ENCODE results near the gene ADGRG1.

ADGRG1 gene

GRCh38 chr16:57606847-57607501, 21.5 kb upstream of the ADGRG1 start:
- peak; percentile 97 for DNase-seq
- Histone ChIP-seq H3K79me2 (ENCODE audit: control insufficient read depth, insufficient read depth, low read length, poor library complexity) (no peaks in the 10 kb centered on the region), H3K18ac (ENCODE audit: low read length) (no peak overlapping the region), H3K79me1 (ENCODE audit: low read length) (no peaks in the 10 kb centered on the region), H3K27ac (ENCODE audit: low read depth, low read length) (no peak overlapping the region), H3K9ac (ENCODE audit: low read length) (no peak overlapping the region), H3K14ac (ENCODE audit: low read length) (no peak overlapping the region), H2BK5ac (ENCODE audit: low read depth, low read length, poor library complexity) (no peak overlapping the region), H3K4ac (ENCODE audit: low read depth, low read length) (no peak overlapping the region), H2BK120ac (ENCODE audit: insufficient read depth, low read length, poor library complexity) (peak overlapping the region; percentile 30), H4K8ac (ENCODE audit: low read depth, low read length) (no peak overlapping the region), H3K4me2 (ENCODE audit: low read length) (no peak overlapping the region), H2BK12ac (ENCODE audit: low read length) (no peak overlapping the region), H3K9me3 (ENCODE audit: insufficient read depth, low read depth, low read length) (no peaks in the 10 kb centered on the region), H3K23ac (ENCODE audit: low read length) (no peak overlapping the region), H3K4me3 (ENCODE audit: low read depth, low read length) (no peak overlapping the region), H2AK5ac (ENCODE audit: low read length) (no peak overlapping the region), H3K36me3 (ENCODE audit: control insufficient read depth in 1 of 2, insufficient read depth in 2 of 2, low read length in 2 of 2) (no peaks in the 10 kb centered on the region), H4K12ac (ENCODE audit: low read depth, low read length) (no peak overlapping the region), H3K27me3 (ENCODE audit: insufficient read depth, low read length) (no peaks in the 10 kb centered on the region), H3K4me1 (ENCODE audit: control insufficient read depth in 1 of 2, insufficient read depth in 2 of 2, low read length in 2 of 2) (peaks cover 0 to 4% of the 10 kb centered on the region in 2 experiments), H2AFZ (ENCODE audit: insufficient read depth, low read length, poor library complexity) (no peak overlapping the region), H4K91ac (ENCODE audit: low read depth, low read length) (no peak overlapping the region)
- no CpG with 5 or more reads among the region's 11 CpGs for WGBS (ENCODE audit: extremely low coverage, insufficient coverage, insufficient read length)

- peak overlapping the region; percentile 52 for H4K91ac ChIP-seq (ENCODE audit: low read depth, low read length)
- no peaks in the 10 kb centered on the region for H3K79me1 ChIP-seq (ENCODE audit: low read length)
- H4K12ac ChIP-seq (ENCODE audit: low read depth, low read length): no peak overlapping the region
- H3K4me2 ChIP-seq (ENCODE audit: low read length): no peak overlapping the region
- H2AK5ac ChIP-seq (ENCODE audit: low read length): no peak overlapping the region
- H3K27ac ChIP-seq (ENCODE audit: low read depth, low read length): no peak overlapping the region
- no peaks in the 10 kb centered on the region for H3K9me3 ChIP-seq (ENCODE audit: insufficient read depth, low read depth, low read length)
- no peak overlapping the region for H3K9ac ChIP-seq (ENCODE audit: low read length)
- H2BK120ac ChIP-seq (ENCODE audit: insufficient read depth, low read length, poor library complexity): no peak overlapping the region
- H2AFZ ChIP-seq (ENCODE audit: insufficient read depth, low read length, poor library complexity): no peak overlapping the region
- H3K27me3 ChIP-seq (ENCODE audit: insufficient read depth, low read length): no peaks in the 10 kb centered on the region
- H3K36me3 ChIP-seq (ENCODE audit: control insufficient read depth in 1 of 2, insufficient read depth in 2 of 2, low read length in 2 of 2): no peaks in the 10 kb centered on the region
- H3K4ac ChIP-seq (ENCODE audit: low read depth, low read length): no peak overlapping the region
- no peak overlapping the region for H4K8ac ChIP-seq (ENCODE audit: low read depth, low read length)
- H3K18ac ChIP-seq (ENCODE audit: low read length): no peak overlapping the region
- peaks cover 0 to 4% of the 10 kb centered on the region in 2 experiments for H3K4me1 ChIP-seq (ENCODE audit: control insufficient read depth in 1 of 2, insufficient read depth in 2 of 2, low read length in 2 of 2)
- no peak overlapping the region for H2BK5ac ChIP-seq (ENCODE audit: low read depth, low read length, poor library complexity)
- no peak overlapping the region for H3K4me3 ChIP-seq (ENCODE audit: low read depth, low read length)
- no peak overlapping the region for H3K23ac ChIP-seq (ENCODE audit: low read length)
- DNase-seq: peak in 1 of 2 donors; percentile 14
- H2BK12ac ChIP-seq (ENCODE audit: low read length): no peak overlapping the region
- no peak overlapping the region for H3K14ac ChIP-seq (ENCODE audit: low read length)
- no CpG with 5 or more reads among the region's 10 CpGs for WGBS (ENCODE audit: extremely low coverage, insufficient coverage, insufficient read length)
- H3K79me2 ChIP-seq (ENCODE audit: control insufficient read depth, insufficient read depth, low read length, poor library complexity): no peaks in the 10 kb centered on the region
These were observed 20.6 kb upstream of the ADGRG1 start for GRCh38 chr16:57607676-57608461.

GRCh38 chr16:57608462-57609113, 19.8 kb upstream of the ADGRG1 start:
- WGBS (ENCODE audit: extremely low coverage, insufficient coverage, insufficient read length): no CpG with 5 or more reads among the region's 8 CpGs
- no peak overlapping the region for H3K27ac ChIP-seq (ENCODE audit: low read depth, low read length)
- H3K18ac ChIP-seq (ENCODE audit: low read length): no peak overlapping the region
- no peaks in the 10 kb centered on the region for H3K79me2 ChIP-seq (ENCODE audit: control insufficient read depth, insufficient read depth, low read length, poor library complexity)
- H3K9ac ChIP-seq (ENCODE audit: low read length): no peak overlapping the region
- H2AFZ ChIP-seq (ENCODE audit: insufficient read depth, low read length, poor library complexity): no peak overlapping the region
- H3K4me3 ChIP-seq (ENCODE audit: low read depth, low read length): no peak overlapping the region
- H2BK5ac ChIP-seq (ENCODE audit: low read depth, low read length, poor library complexity): no peak overlapping the region
- H2BK12ac ChIP-seq (ENCODE audit: low read length): peak overlapping the region; percentile 65
- no peak overlapping the region for H3K4me2 ChIP-seq (ENCODE audit: low read length)
- peak overlapping the region; percentile 39 for H4K91ac ChIP-seq (ENCODE audit: low read depth, low read length)
- no peak overlapping the region for H2AK5ac ChIP-seq (ENCODE audit: low read length)
- peaks cover 0 to 4% of the 10 kb centered on the region in 2 experiments for H3K4me1 ChIP-seq (ENCODE audit: control insufficient read depth in 1 of 2, insufficient read depth in 2 of 2, low read length in 2 of 2)
- H4K12ac ChIP-seq (ENCODE audit: low read depth, low read length): no peak overlapping the region
- H3K9me3 ChIP-seq (ENCODE audit: insufficient read depth, low read depth, low read length): no peaks in the 10 kb centered on the region
- H3K4ac ChIP-seq (ENCODE audit: low read depth, low read length): no peak overlapping the region
- H2BK120ac ChIP-seq (ENCODE audit: insufficient read depth, low read length, poor library complexity): no peak overlapping the region
- H3K23ac ChIP-seq (ENCODE audit: low read length): no peak overlapping the region
- H3K79me1 ChIP-seq (ENCODE audit: low read length): no peaks in the 10 kb centered on the region
- DNase-seq: no peak
- H3K14ac ChIP-seq (ENCODE audit: low read length): no peak overlapping the region
- H4K8ac ChIP-seq (ENCODE audit: low read depth, low read length): no peak overlapping the region
- H3K36me3 ChIP-seq (ENCODE audit: control insufficient read depth in 1 of 2, insufficient read depth in 2 of 2, low read length in 2 of 2): no peaks in the 10 kb centered on the region
- no peaks in the 10 kb centered on the region for H3K27me3 ChIP-seq (ENCODE audit: insufficient read depth, low read length)

GRCh38 chr16:57609541-57610401, 18.7 kb upstream of the ADGRG1 start:
- H3K79me2 ChIP-seq (ENCODE audit: control insufficient read depth, insufficient read depth, low read length, poor library complexity): no peaks in the 10 kb centered on the region
- H3K4me2 ChIP-seq (ENCODE audit: low read length): no peak overlapping the region
- H3K14ac ChIP-seq (ENCODE audit: low read length): no peak overlapping the region
- H2BK120ac ChIP-seq (ENCODE audit: insufficient read depth, low read length, poor library complexity): no peak overlapping the region
- H4K8ac ChIP-seq (ENCODE audit: low read depth, low read length): no peak overlapping the region
- H3K36me3 ChIP-seq (ENCODE audit: control insufficient read depth in 1 of 2, insufficient read depth in 2 of 2, low read length in 2 of 2): no peaks in the 10 kb centered on the region
- H2BK12ac ChIP-seq (ENCODE audit: low read length): no peak overlapping the region
- H3K4me1 ChIP-seq (ENCODE audit: control insufficient read depth in 1 of 2, insufficient read depth in 2 of 2, low read length in 2 of 2): peaks cover 0 to 4% of the 10 kb centered on the region in 2 experiments
- no peak overlapping the region for H3K27ac ChIP-seq (ENCODE audit: low read depth, low read length)
- WGBS (ENCODE audit: extremely low coverage, insufficient coverage, insufficient read length): no CpG with 5 or more reads among the region's 12 CpGs
- no peak overlapping the region for H2AK5ac ChIP-seq (ENCODE audit: low read length)
- H3K79me1 ChIP-seq (ENCODE audit: low read length): no peaks in the 10 kb centered on the region
- H4K12ac ChIP-seq (ENCODE audit: low read depth, low read length): no peak overlapping the region
- H4K91ac ChIP-seq (ENCODE audit: low read depth, low read length): no peak overlapping the region
- no peaks in the 10 kb centered on the region for H3K27me3 ChIP-seq (ENCODE audit: insufficient read depth, low read length)
- H3K4me3 ChIP-seq (ENCODE audit: low read depth, low read length): no peak overlapping the region
- no peak overlapping the region for H3K9ac ChIP-seq (ENCODE audit: low read length)
- no peak overlapping the region for H3K18ac ChIP-seq (ENCODE audit: low read length)
- no peak overlapping the region for H2BK5ac ChIP-seq (ENCODE audit: low read depth, low read length, poor library complexity)
- no peak overlapping the region for H2AFZ ChIP-seq (ENCODE audit: insufficient read depth, low read length, poor library complexity)
- DNase-seq: no peak
- no peak overlapping the region for H3K23ac ChIP-seq (ENCODE audit: low read length)
- H3K9me3 ChIP-seq (ENCODE audit: insufficient read depth, low read depth, low read length): no peaks in the 10 kb centered on the region
- no peak overlapping the region for H3K4ac ChIP-seq (ENCODE audit: low read depth, low read length)
